ENCODE data around the gene GAB1. TPM values are rescaled to one million over a fixed set of nuclear protein-coding genes. Genes with fewer than 3 reads are reported as not detected.

GAB1 gene
- total RNA-seq, 4 donors from 2014 or later = 102 to 129 (median 118) TPM

GRCh38 chr4:143359644-143360193 is 23.0 kb downstream of the GAB1 start:
- Histone ChIP-seq H3K9me3 (no peaks in the 10 kb centered on the region), H3K27me3 (no peaks in the 10 kb centered on the region), H3K36me3 (no peaks in the 10 kb centered on the region), H3K4me3 (no peak overlapping the region), H3K27ac (peak overlapping the region; percentile 20 to 78 (median 64)), H3K4me1 (peaks cover 51 to 99% (median 51%) of the 10 kb centered on the region in 3 donors)
- WGBS, 2 donors (ENCODE audit: low coverage in 1 of 2) = 71 to 100% methylated on average over 1 of the region's 1 CpG
- ATAC-seq = no peak
- no peak for TF ChIP-seq EP300 (IDR thresholded peaks at IDR 0.05)
- TF ChIP-seq CTCF (IDR thresholded peaks at IDR 0.05) = no peak
- TF ChIP-seq POLR2A (IDR thresholded peaks at IDR 0.05) = no peak
- no peak for TF ChIP-seq POLR2AphosphoS5 (IDR thresholded peaks at IDR 0.05)

GRCh38 chr4:143360838-143361625 is 24.4 kb downstream of the GAB1 start:
- H3K4me1 ChIP-seq = peaks cover 40 to 97% (median 47%) of the 10 kb centered on the region in 3 donors
- H3K27ac ChIP-seq = peak overlapping the region; percentile 45 to 68 (median 57)
- no peak for ATAC-seq
- no peak overlapping the region for H3K4me3 ChIP-seq
- WGBS, 2 donors (ENCODE audit: low coverage in 1 of 2) = 23 to 67% methylated on average over 1 of the region's 1 CpG
- TF ChIP-seq EP300 (IDR thresholded peaks at IDR 0.05) (no peak), POLR2AphosphoS5 (IDR thresholded peaks at IDR 0.05) (no peak), POLR2A (IDR thresholded peaks at IDR 0.05) (no peak), CTCF (IDR thresholded peaks at IDR 0.05) (no peak)
- H3K36me3 ChIP-seq = no peaks in the 10 kb centered on the region
- H3K27me3 ChIP-seq = no peaks in the 10 kb centered on the region
- H3K9me3 ChIP-seq = no peaks in the 10 kb centered on the region

- 75 to 89% methylated on average over 3 to 5 of the region's 5 CpGs for WGBS, 2 donors (ENCODE audit: low coverage in 1 of 2)
Observed at GRCh38 chr4:143362349-143363046, 25.8 kb downstream of the GAB1 start.

DNA sequence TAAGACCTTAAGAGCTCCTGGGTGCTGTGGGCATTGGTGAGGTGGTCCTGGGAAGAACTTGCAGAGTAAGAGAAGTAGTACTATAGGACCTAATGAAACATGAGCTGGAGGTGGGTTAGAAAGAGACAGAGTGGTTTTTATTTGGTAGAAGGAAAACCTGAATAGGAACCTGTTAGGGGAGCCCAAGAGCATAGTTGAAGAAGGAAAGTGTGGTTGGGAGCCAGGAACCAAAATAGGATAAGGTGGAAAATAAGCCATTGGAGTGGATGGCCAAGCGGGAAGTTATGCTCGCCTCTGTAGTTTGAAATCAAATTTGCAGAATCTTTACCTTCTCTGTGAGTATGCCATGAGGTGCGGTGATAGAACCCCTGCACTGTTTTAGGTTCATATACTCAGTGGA is 26.7 kb downstream of the GAB1 start:
- Histone ChIP-seq H3K4me1 (peaks cover 28 to 96% (median 35%) of the 10 kb centered on the region in 3 donors), H3K27me3 (no peaks in the 10 kb centered on the region), H3K4me3 (no peak overlapping the region), H3K9me3 (no peaks in the 10 kb centered on the region), H3K27ac (peak overlapping the region; percentile 33 to 59 (median 34)), H3K36me3 (no peaks in the 10 kb centered on the region)
- 76 to 89% methylated on average over 3 of the region's 3 CpGs for WGBS, 2 donors (ENCODE audit: low coverage in 1 of 2)
- TF ChIP-seq POLR2AphosphoS5 (IDR thresholded peaks at IDR 0.05) (no peak), POLR2A (IDR thresholded peaks at IDR 0.05) (no peak), EP300 (IDR thresholded peaks at IDR 0.05) (no peak), CTCF (IDR thresholded peaks at IDR 0.05) (no peak)
- ATAC-seq = no peak

More at GRCh38 chr4:143362349-143363046, 25.8 kb downstream of the GAB1 start:
- Histone ChIP-seq H3K27me3 (no peaks in the 10 kb centered on the region), H3K36me3 (no peaks in the 10 kb centered on the region), H3K27ac (peak overlapping the region in 1 of 4 donors; percentile 59), H3K4me3 (no peak overlapping the region), H3K9me3 (no peaks in the 10 kb centered on the region), H3K4me1 (peaks cover 31 to 96% (median 35%) of the 10 kb centered on the region in 3 donors)
- TF ChIP-seq CTCF (IDR thresholded peaks at IDR 0.05) (no peak), POLR2AphosphoS5 (IDR thresholded peaks at IDR 0.05) (no peak)
- no peak for ATAC-seq
